GM10847 (cell line): Measurements from ENCODE around the gene TRABD2B.

Experiments
- POLR2A ChIP-seq: IDR thresholded peaks from 2 replicates; pipeline ENCODE4 v1.6.1; 2011; ENCODE audit not compliant: insufficient read length; ENCODE audit errors: extremely low read depth

TRABD2B gene

DNA sequence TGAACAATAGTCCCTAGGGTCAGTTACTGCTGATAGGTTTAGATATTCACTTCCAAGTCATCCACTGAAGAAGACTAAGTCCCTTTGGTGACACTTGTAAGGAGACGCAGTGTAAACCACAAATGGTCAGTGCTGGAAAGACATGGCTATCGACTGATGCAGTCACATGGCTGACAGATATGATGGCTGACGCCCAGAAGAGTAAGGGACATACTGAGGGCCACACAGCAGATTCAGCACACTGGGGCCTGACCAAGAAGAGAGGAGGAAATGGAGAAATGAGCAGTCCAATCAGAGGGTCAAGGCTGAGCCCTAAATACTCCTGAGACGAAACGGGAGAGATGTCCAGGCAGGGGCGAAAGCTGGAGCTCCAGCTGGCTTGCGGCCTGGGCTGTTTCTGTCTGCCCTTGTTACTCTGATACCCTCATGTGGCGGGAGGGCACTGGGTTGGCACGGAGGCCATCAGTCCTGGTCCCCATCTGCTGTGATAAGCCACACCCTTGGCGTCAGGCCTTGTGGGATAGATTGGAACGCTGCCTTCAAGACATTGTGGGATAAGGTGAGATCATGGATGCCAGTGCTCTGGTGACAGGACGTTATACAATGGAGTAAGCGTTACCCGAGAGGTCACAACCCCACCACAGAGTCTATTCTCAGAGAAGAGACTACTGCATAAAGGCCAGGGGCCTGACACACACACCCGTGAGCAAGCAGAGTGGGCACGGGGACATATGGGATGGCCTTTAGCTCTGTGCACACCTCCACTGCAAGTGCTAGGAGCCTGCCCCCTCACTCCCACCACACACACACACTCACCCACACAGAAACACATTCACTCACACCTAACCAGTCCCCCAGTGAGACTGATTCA lies 158.4 kb downstream of the TRABD2B start:
- TF ChIP-seq POLR2A, result no peak

DNA sequence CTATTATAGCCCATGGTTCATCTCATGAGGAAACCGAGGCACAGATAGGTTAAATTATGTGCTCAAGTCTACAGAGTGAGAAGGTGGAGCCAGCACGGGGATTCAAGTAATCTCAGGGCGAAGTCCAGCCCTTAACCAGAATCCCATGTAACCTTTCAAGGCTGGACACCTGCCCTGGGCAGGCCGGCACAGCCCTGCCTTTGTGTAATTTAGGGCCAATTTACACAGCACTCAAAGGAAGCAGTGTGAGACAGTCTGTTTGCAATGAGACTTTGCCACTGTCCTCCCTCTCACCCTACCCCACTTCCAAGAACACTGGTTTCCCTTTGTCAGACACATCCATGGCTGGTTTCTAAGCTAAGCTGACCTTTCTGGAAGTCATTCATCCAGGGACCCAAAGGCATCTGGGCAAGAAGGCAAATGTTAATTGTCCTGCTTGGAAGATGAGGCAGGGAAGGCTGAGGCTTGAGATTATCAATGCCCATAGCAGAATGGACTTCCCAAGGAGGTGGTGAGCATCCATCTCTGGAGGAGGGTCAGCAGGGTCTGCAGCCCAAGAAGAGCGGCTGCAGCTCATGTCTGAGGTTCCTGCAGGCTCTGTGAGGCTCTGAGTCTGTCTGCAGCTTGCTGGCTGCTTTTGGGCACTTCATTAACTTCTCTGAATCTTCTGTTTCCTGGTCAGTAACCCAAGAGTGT lies 159.2 kb downstream of the TRABD2B start:
- no peak for TF ChIP-seq POLR2A

DNA sequence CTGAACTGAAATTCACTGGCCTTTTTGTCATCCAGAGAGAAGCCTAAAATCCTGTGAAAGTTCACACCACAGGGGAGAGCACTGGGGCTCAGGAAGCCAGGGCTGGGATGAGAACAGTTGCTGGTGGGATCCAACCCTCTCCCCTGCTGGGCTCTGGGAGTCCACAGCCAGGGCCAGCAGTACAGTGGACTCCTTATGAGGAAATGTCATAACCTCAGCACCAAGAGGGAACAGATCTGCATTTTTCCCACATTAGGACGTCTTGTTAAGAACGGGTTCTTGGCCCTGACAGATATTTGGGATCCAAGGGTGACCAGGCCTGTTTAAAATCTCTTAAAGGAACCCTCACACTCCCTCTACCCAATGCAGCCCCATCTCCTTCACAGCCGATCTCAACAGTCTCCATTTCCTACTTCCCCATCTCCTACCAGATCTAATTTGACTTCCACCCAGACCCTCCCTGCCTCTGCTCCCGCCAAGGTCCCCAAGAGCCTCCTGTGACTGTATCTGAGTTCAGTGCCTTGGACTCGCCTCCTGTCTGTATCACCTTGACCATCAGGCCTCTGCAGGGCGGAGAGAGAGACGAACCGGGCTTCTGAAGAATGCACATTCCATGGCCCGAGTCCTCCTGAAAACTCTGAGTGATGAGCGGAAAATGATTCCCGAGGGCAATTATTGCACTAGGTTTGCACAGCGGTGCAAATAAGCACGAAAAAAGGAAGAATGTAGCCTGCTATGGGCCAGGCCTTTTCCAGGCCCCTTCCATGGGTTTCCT lies 159.9 kb downstream of the TRABD2B start:
- no peak for TF ChIP-seq POLR2A

- no peak for TF ChIP-seq POLR2A
These were observed 161.8 kb downstream of the TRABD2B start for GRCh38 chr1:47835409-47835808.

- TF ChIP-seq POLR2A, result no peak
These were observed 162.9 kb downstream of the TRABD2B start for GRCh38 chr1:47834326-47834725.

GRCh38 chr1:47830641-47831333 lies 166.4 kb downstream of the TRABD2B start:
- no peak for TF ChIP-seq POLR2A

- TF ChIP-seq POLR2A, result no peak
These were observed 167.2 kb downstream of the TRABD2B start for GRCh38 chr1:47830021-47830420.

- no peak for TF ChIP-seq POLR2A
These were observed 168.2 kb downstream of the TRABD2B start for GRCh38 chr1:47828978-47829377.

DNA sequence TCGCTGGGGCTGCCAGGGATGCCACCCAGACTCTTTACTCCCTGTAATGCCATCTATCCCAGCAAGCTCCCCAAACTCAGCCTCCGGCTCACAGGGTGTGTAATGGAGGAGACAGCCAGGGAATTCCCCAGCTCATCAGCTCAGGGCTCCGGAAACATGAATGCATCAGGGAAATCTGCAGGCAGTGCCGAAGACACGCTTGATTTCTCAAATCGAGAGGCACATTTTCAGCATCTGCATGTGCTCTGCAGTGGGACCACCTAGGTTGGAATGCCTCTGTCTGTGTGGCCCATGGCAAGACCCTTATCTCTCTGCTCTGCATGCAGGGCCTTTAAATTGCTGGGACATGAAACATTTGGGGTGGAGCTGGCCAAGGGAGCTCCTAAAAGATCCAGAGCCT lies 170.1 kb downstream of the TRABD2B start:
- no peak for TF ChIP-seq POLR2A

DNA sequence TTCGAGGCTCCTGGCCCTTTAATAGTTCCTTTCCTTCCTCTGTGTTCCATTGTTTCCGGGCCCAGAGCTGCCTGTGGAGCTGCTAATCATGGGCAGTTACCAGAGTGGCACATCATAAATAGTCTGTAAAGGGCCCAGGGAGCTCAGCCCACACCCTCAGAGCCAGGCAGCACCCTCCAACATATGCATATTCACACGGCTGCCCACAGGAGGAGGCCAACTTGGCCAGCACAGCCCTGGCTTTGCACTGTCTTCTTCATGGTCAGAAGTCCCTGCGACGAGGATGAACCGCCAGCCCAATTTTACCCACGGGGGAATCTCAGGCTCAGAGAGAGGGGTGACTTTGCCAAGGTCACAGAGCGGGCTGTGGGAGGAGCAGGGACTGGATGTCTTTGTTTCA lies 172.5 kb downstream of the TRABD2B start:
- no peak for TF ChIP-seq POLR2A

DNA sequence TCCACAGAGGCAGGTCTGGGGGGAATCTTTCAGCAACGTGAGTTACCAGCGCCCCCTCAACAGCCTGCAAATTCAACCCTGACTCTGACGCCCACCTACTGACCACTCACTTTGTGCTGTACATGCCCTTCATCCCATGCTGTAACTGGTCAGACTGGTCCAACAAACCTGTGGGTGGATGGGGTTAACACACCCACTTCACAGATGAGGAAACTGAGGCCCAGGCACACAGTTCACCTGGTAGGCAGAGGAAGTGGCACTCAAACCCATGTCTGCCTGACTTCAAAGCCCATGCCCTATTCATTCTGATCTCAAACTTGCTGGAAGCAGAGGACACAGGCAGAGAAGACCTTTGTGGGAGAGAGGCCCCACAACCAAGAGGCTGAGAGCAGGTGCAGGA lies 172.9 kb downstream of the TRABD2B start:
- TF ChIP-seq POLR2A, result no peak

DNA sequence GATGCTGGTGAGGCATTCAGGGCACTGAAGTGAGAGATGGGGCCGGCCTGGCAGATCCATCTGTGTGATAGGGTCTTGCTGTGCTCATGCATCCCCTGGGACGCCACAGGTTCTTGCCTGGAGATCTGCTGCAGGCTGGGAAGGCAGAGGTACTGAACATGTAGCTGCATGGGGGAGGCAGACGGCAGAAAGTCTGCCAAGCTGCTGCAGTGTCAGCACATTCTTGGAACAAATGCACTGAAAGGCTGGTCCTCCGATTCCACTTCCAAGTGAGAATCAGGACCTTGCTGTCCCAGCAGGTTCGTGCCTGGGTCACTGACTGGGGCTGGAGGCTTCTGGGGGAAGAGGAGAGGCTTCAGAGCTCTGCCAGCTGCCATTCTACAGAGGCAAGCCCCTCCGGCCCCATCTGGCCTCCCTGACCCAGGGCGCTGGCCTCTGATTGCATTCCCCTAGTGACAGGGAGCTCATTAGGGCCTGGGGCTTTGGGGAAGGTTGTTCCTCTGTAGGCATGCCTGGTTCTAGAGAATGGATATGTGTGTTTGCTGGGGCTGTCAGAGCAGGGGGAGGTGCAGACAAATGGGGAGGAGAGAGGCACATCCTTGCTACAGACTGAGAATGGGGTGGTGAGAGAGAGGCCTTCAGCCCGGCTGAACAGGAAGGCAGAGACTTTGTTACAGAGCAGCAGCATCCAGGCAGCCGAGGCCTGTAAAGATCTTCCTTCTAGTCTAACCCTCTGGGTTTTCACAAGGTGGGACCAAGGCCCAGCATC lies 174.0 kb downstream of the TRABD2B start:
- TF ChIP-seq POLR2A, result no peak

DNA sequence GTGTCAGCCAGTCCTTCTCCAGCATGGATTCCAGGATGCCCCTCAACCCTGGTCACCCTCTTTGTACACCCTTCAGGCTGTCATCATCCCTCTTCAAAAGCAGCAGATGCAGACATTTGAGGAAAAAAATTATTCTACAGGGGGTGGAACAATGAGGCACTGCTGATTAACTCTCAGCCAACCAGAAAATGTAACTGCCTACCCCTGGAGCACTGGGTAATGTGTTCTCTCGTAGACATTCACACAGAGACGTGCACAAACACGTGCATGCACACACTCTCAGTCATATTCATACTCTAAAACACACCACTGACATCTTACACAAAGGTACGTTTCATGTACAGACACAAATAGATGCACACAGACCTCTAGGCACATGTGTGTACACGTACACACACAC lies 175.4 kb downstream of the TRABD2B start:
- TF ChIP-seq POLR2A, result no peak

GRCh38 chr1:47819574-47819888 lies 177.7 kb downstream of the TRABD2B start:
- no peak for TF ChIP-seq POLR2A
